Occipital lobe (tissue), 2 donors: ENCODE data around the gene RUFY3. TPM values are rescaled to one million over a fixed set of nuclear protein-coding genes. Genes with fewer than 3 reads are reported as not detected.
"Not testable (repeated sequence)": the region's sequence is repeated elsewhere in the genome, so short reads cannot be mapped to it uniquely, and the experiment has no call there.

Experiments used
- DNase-seq: peaks from one replicate; lab custom pipeline; 2025; lab: John Stamatoyannopoulos, UW
- total RNA-seq: library from RNA; depleted of rRNA; stranded (reverse); fragments of >200 nt; gene quantifications from one replicate; pipeline ENCODE4 v1.2.3, GENCODE V29; 2014

RUFY3 gene
- total RNA-seq, 1 donor from 2014 or later = 582 TPM

GRCh38 chr4:70705183-70706043 lies 16.4 kb upstream of the RUFY3 start:
- peak; percentile 53 for DNase-seq

- no peak for DNase-seq
These were observed 15.7 kb upstream of the RUFY3 start for GRCh38 chr4:70706044-70706461.

- no peak for DNase-seq
These were observed 15.2 kb upstream of the RUFY3 start for GRCh38 chr4:70706516-70706915.

- DNase-seq = no peak
These were observed 12.1 kb upstream of the RUFY3 start for GRCh38 chr4:70709611-70710205.

- no peak for DNase-seq
These were observed 10.2 kb upstream of the RUFY3 start for GRCh38 chr4:70711599-70711998.

GRCh38 chr4:70712150-70712549 lies 9.6 kb upstream of the RUFY3 start:
- no peak for DNase-seq

GRCh38 chr4:70712604-70713452 lies 8.9 kb upstream of the RUFY3 start:
- DNase-seq = no peak

- no peak for DNase-seq
These were observed 8.2 kb upstream of the RUFY3 start for GRCh38 chr4:70713453-70714078.

GRCh38 chr4:70714079-70714887 lies 7.5 kb upstream of the RUFY3 start:
- no peak for DNase-seq

GRCh38 chr4:70715097-70715496 lies 6.7 kb upstream of the RUFY3 start:
- DNase-seq = no peak

- no peak for DNase-seq
These were observed 2.8 kb upstream of the RUFY3 start for GRCh38 chr4:70718811-70719604.

- DNase-seq = peak; percentile 18
These were observed 531 bp downstream of the RUFY3 start for GRCh38 chr4:70722199-70722791.

GRCh38 chr4:70724463-70724862 lies 2.7 kb downstream of the RUFY3 start:
- DNase-seq = no peak

GRCh38 chr4:70725633-70726032 lies 3.9 kb downstream of the RUFY3 start:
- DNase-seq = no peak

- DNase-seq = not testable (repeated sequence)
These were observed 4.8 kb downstream of the RUFY3 start for GRCh38 chr4:70726515-70726914.

- no peak for DNase-seq
These were observed 6.3 kb downstream of the RUFY3 start for GRCh38 chr4:70728091-70728490.

- not testable (repeated sequence) for DNase-seq
These were observed 11.1 kb downstream of the RUFY3 start for GRCh38 chr4:70732878-70733277.

GRCh38 chr4:70734168-70734954 lies 12.6 kb downstream of the RUFY3 start:
- no peak for DNase-seq

- DNase-seq = no peak
These were observed 13.2 kb downstream of the RUFY3 start for GRCh38 chr4:70734971-70735370.
